ENCODE measurements around the gene RNASE8. TPM values are rescaled to one million over a fixed set of nuclear protein-coding genes. Genes with fewer than 3 reads are reported as not detected.

The RNASE8 gene
- total RNA-seq, 4 donors from 2014 or later: not detected

DNA sequence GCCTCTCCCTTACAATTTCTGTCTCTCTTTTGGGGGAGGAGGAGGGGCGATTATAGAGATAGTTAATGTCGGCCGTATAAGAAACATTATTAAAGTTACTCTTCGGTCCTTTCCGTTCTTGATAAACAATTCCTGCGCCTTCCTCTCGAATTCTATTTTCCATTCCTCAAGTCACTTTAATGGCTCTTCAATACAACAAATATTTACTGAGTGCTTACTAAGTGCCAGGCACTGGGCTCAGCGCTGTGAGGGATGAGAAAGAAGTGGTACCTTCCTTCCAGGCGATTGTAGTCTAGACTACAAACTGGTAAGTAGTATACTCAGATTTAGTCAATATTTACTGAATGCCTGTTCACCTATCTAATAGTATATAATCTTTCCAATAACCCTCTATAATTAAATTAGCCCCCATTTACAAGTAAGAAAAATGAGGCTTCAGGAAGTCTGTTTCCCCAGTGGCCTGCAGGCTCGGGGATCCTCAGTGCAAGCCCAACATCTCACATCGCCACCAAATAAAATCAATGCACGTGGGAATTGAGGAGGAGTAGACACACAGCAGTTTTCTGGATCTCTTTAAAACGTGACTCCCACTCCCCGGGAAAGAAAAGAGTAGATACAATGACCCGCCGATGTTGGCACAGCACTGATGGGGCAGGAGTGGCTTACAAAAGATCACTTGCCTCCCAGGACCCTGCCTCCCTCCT lies 41.4 kb downstream of the RNASE8 start:
- in situ Hi-C loops (cut with MboI; ENCODE audit: low sequenced_read_pairs in 4 of 4): loop anchor here in 2 of 4 donors (10.0 kb wide), 1 partner anchor 84 kb away; no protein-coding TSS in a partner anchor
- no peak for ATAC-seq
- intact Hi-C loops (cut with DNase I; ENCODE audit: low total_unique reads): loop anchor here (5.0 kb wide), 2 partner anchors 42 to 417 kb away; partner anchors contain the start of genes RNASE4 and RNASE8

DNA sequence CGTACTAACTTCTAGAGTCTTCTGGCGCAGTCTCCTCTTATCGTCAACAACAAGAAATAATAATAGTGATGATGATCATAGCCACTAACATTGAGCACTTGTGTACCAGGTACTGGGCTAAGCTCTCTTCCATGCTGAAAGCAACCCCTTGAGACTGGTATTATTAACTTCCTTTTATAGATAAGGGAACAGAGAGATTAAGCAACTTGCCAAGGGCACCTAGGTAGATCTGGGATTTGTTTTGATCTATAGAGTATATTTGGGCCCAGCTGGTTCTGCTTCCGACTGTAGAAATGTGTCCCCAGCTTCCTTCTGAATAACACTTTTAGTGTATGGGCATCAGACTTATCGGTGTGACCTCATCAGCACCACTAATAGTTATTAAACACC lies 42.0 kb downstream of the RNASE8 start:
- Histone ChIP-seq H3K36me3 (no peaks in the 10 kb centered on the region), H3K9me3 (no peaks in the 10 kb centered on the region), H3K4me3 (peak overlapping the region in 1 of 4 donors; percentile 76), H3K27ac (peak overlapping the region; percentile 90 to 96 (median 94)), H3K4me1 (peaks cover 23 to 33% of the 10 kb centered on the region in 2 donors), H3K27me3 (no peaks in the 10 kb centered on the region)
- in situ Hi-C loops (cut with MboI; ENCODE audit: low sequenced_read_pairs in 4 of 4): loop anchor here in 2 of 4 donors (10.0 kb wide), 1 partner anchor 85 kb away; no protein-coding TSS in a partner anchor
- intact Hi-C loops (cut with DNase I; ENCODE audit: low total_unique reads): loop anchor here (5.0 kb wide), 2 partner anchors 42 to 417 kb away; partner anchors contain the start of genes RNASE4 and RNASE8
- ATAC-seq (no peak), DNase-seq (no peak)
- no peak for TF ChIP-seq POLR2A (IDR thresholded peaks at IDR 0.05)
- no peak for TF ChIP-seq CTCF (IDR thresholded peaks at IDR 0.05 in 4 of 5, conservative IDR thresholded peaks at IDR 0.05 in 1 of 5)

More for the DNA sequence above, 41.4 kb downstream of the RNASE8 start:
- peak overlapping the region; percentile 71 to 93 (median 76) for H3K4me3 ChIP-seq
- no peaks in the 10 kb centered on the region for H3K9me3 ChIP-seq
- H3K27ac ChIP-seq: peak overlapping the region; percentile 90 to 96 (median 94)
- DNase-seq: no peak
- no peaks in the 10 kb centered on the region for H3K36me3 ChIP-seq
- peaks cover 22 to 32% of the 10 kb centered on the region in 2 donors for H3K4me1 ChIP-seq
- TF ChIP-seq CTCF (IDR thresholded peaks at IDR 0.05 in 4 of 5, conservative IDR thresholded peaks at IDR 0.05 in 1 of 5): no peak
- TF ChIP-seq POLR2A (IDR thresholded peaks at IDR 0.05): no peak
- H3K27me3 ChIP-seq: no peaks in the 10 kb centered on the region

- Histone ChIP-seq H3K27me3 (no peaks in the 10 kb centered on the region), H3K4me1 (peaks cover 35 to 46% of the 10 kb centered on the region in 2 donors), H3K36me3 (no peaks in the 10 kb centered on the region), H3K4me3 (no peak within 1 kb of the TSS), H3K9me3 (no peaks in the 10 kb centered on the region), H3K27ac (peak within 1 kb of the TSS in 2 of 4 donors; percentile 24 to 96)
- TF ChIP-seq CTCF (IDR thresholded peaks at IDR 0.05 in 4 of 5, conservative IDR thresholded peaks at IDR 0.05 in 1 of 5) (no peak), POLR2A (IDR thresholded peaks at IDR 0.05) (no peak)
- DNase-seq (no peak), ATAC-seq (no peak)
- intact Hi-C loops (cut with DNase I; ENCODE audit: low total_unique reads): loop anchor here (10.0 kb wide), 1 partner anchor 756 kb away; the partner anchor contains the start of gene PARP2
- in situ Hi-C loops (cut with MboI; ENCODE audit: low sequenced_read_pairs in 4 of 4): loop anchor here (5.0 to 25.0 kb wide), 5 partner anchors 34 to 414 kb away; partner anchors contain the start of genes ANG (in 2 of the 4) and RNASE4 (in 2 of the 4)
Measured at GRCh38 chr14:21100931-21101330, 43.3 kb downstream of the RNASE8 start, which contains the start of gene TMEM253. Gene TMEM253 (plus strand): TSS chr14:21101066. CDS start chr14:21101344, 278 bp downstream.

- in situ Hi-C loops (cut with MboI; ENCODE audit: low sequenced_read_pairs in 4 of 4): loop anchor here (5.0 to 25.0 kb wide), 5 partner anchors 35 to 415 kb away; partner anchors contain the start of genes ANG (in 2 of the 4) and RNASE4 (in 2 of the 4)
- H3K27me3 ChIP-seq: no peaks in the 10 kb centered on the region
- H3K4me1 ChIP-seq: peaks cover 44 to 46% of the 10 kb centered on the region in 2 donors
Measured at GRCh38 chr14:21101802-21102413, 44.3 kb downstream of the RNASE8 start.

More at GRCh38 chr14:21101802-21102413, 44.3 kb downstream of the RNASE8 start:
- TF ChIP-seq CTCF (IDR thresholded peaks at IDR 0.05 in 4 of 5, conservative IDR thresholded peaks at IDR 0.05 in 1 of 5) (no peak), POLR2A (IDR thresholded peaks at IDR 0.05) (no peak)
- no peak for DNase-seq
- Histone ChIP-seq H3K4me3 (no peak overlapping the region), H3K9me3 (no peaks in the 10 kb centered on the region), H3K27ac (no peak overlapping the region), H3K36me3 (no peaks in the 10 kb centered on the region)
- no peak for ATAC-seq
- intact Hi-C loops (cut with DNase I; ENCODE audit: low total_unique reads): loop anchor here (10.0 kb wide), 1 partner anchor 757 kb away; the partner anchor contains the start of gene PARP2
